ENCODE results near the gene NOS3. TPM values are rescaled to one million over a fixed set of nuclear protein-coding genes. Genes with fewer than 3 reads are reported as not detected.

NOS3 gene
- total and polyA plus RNA-seq, 9 of the 15 experiments (the other 6 are each of a cell fraction or from before 2014, with no cell fraction given) = 1.1 to 121 (median 23.6) TPM

GRCh38 chr7:150983893-150984368 lies 6.9 kb upstream of the NOS3 start (continued):
- TF ChIP-seq HINFP (tag; conservative IDR thresholded peaks at IDR 0.05; ENCODE audit: low read depth) (no peak), ZNF197 (CRISPR knock-in tag; IDR thresholded peaks at IDR 0.05; ENCODE audit: low read depth) (peak; percentile 83), ESRRA (IDR thresholded peaks at IDR 0.05; ENCODE audit: borderline replicate concordance, low read depth) (no peak), EP400 (IDR thresholded peaks at IDR 0.05) (no peak), ZKSCAN1 (IDR thresholded peaks at IDR 0.05; ENCODE audit: low read depth, low read length) (no peak), JUN (IDR thresholded peaks at IDR 0.05; ENCODE audit: borderline replicate concordance, low read depth, low read length) (no peak), JUN (CRISPR knock-in tag; IDR thresholded peaks at IDR 0.05; ENCODE audit: borderline replicate concordance) (no peak), C11orf30 (IDR thresholded peaks at IDR 0.05; ENCODE audit: low read depth) (no peak), BCL6 (CRISPR knock-in tag; IDR thresholded peaks at IDR 0.05) (peak; percentile 70; the same call in 1 of the 2 replicates), ZNF436 (CRISPR knock-in tag; IDR thresholded peaks at IDR 0.05) (no peak), RHOXF2B (CRISPR knock-in tag; conservative IDR thresholded peaks at IDR 0.05) (no peak), SMAD2 (IDR thresholded peaks at IDR 0.05; ENCODE audit: low read depth, low read length) (no peak), SPI1 (IDR thresholded peaks at IDR 0.05; ENCODE audit: borderline replicate concordance, low read depth, low read length) (no peak), ZNF431 (CRISPR knock-in tag; IDR thresholded peaks at IDR 0.05) (peak; percentile 27; the same call in 1 of the 2 replicates), ZNF41 (CRISPR knock-in tag; conservative IDR thresholded peaks at IDR 0.05) (no peak), FOXK1 (CRISPR knock-in tag; IDR thresholded peaks at IDR 0.05; ENCODE audit: borderline replicate concordance) (0 out of 2 replicates have a peak, but pooled peaks have one; percentile 48), CHAMP1 (IDR thresholded peaks at IDR 0.05) (no peak; the same call in 1 of the 2 replicates), DLX4 (CRISPR knock-in tag; IDR thresholded peaks at IDR 0.05) (no peak), SNRNP70 (optimal IDR thresholded peaks at IDR 0.05; ENCODE audit: low read depth, low read length) (no peak), ZFX (CRISPR knock-in tag; IDR thresholded peaks at IDR 0.05) (no peak), ZFP30 (CRISPR knock-in tag; IDR thresholded peaks at IDR 0.05; ENCODE audit: borderline replicate concordance) (no peak), SIX5 (IDR thresholded peaks at IDR 0.05; ENCODE audit: borderline replicate concordance in 1 of 2, insufficient read depth in 1 of 2, low read depth in 1 of 2, low read length in 2 of 2) (no peak), CLOCK (CRISPR knock-in tag; IDR thresholded peaks at IDR 0.05; ENCODE audit: borderline replicate concordance) (no peak)

All from K562 (cell line).